Stimulated activated CD8-positive, alpha-beta memory T cell treated with anti-CD3 and anti-CD28 coated beads, Interleukin-2, amount 100 ng/mL, for 48 hours (primary cell): Measurements from ENCODE around the gene ABITRAM.
A peak's percentile ranks its signal among the peaks of the same experiment; 100 is the strongest.
"Not testable (repeated sequence)": the region's sequence is repeated elsewhere in the genome, so short reads cannot be mapped to it uniquely, and the experiment has no call there.

Experiments used
- DNase-seq, 2 donors: peaks; one replicate each; pipeline ENCODE4 v3.0.0-alpha.2; 2020; ENCODE audit warnings: low read depth in 2 of 2

Gene ABITRAM, protein sequence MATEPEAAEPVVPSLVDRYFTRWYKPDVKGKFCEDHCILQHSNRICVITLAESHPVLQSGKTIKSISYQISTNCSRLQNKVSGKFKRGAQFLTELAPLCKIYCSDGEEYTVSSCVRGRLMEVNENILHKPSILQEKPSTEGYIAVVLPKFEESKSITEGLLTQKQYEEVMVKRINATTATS

GRCh38 chr9:108934323-108934893 is at the start of gene ABITRAM:
TSS of gene ABITRAM (plus strand) at chr9:108934400. CDS start at chr9:108934487, 87 bp downstream.
- peak; percentile 65 to 67 for DNase-seq

GRCh38 chr9:108884701-108885100 is 49.5 kb upstream of the ABITRAM start:
- no peak for DNase-seq

DNA sequence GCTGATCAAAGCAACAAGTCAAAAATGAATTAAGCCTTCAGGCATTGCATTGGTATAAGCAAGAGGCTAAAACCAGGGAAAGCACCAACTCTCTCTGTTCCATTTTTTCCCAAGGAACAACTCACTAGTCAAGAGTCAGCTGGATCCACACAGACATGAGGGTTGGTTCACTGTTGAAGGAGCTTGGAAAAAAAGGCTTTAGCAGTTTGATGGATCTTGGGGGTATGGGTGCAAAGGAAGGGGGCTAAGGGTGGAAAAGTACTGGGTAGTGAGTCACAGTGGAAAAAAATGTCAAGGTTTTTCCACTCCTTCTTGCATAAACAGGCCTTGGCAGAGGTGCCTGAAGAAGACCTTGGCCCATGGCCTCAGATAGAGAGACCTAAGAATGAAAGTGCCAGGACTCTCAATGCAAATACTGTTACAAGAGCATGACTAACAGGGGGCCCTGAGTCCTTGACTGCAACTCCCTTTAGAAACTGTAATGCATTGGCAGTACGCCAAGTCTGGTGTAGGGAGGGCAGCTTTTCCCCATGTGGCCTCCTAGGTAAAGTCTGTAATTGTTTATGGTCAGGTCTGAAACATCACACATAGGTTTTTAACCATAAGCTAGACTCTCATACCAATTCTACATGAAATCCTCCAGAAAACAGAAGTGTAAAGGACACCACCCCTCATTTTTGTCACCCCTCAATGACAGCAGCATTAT is 48.4 kb upstream of the ABITRAM start:
- DNase-seq = peak; percentile 40 to 46

DNA sequence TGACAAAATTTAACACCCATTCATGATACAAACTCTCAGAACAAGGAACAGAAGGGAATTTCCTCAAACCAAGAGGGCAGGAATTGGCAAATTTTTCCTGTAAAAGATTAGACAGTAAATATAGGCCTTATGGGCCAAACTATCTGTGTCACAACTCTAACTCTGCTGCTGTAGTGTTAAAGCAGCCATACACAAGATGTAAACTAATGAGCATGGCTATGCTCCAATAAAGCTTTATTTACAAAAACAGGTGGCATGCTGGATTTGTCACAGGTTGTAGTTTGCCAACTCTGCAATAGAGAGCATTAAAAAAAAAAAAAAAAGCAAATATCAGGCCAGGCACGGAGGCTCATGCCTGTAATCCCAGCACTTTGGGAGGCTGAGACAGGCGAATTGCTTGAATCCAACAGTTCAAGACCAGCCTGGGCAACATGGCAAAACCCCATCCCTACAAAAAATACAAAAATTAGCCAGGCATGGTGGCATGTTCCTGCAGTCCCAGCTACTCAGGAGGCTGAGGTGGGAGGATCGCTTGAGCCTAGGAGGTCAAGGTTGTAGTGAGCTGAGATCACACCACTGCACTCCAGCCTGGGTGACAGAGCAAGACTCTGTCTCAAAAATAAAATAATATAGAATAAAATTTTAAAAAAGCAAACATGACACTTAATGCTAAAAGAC is 47.5 kb upstream of the ABITRAM start:
- DNase-seq = not testable (repeated sequence)

- no peak for DNase-seq
Observed at GRCh38 chr9:108889649-108890067, 44.5 kb upstream of the ABITRAM start.

DNA sequence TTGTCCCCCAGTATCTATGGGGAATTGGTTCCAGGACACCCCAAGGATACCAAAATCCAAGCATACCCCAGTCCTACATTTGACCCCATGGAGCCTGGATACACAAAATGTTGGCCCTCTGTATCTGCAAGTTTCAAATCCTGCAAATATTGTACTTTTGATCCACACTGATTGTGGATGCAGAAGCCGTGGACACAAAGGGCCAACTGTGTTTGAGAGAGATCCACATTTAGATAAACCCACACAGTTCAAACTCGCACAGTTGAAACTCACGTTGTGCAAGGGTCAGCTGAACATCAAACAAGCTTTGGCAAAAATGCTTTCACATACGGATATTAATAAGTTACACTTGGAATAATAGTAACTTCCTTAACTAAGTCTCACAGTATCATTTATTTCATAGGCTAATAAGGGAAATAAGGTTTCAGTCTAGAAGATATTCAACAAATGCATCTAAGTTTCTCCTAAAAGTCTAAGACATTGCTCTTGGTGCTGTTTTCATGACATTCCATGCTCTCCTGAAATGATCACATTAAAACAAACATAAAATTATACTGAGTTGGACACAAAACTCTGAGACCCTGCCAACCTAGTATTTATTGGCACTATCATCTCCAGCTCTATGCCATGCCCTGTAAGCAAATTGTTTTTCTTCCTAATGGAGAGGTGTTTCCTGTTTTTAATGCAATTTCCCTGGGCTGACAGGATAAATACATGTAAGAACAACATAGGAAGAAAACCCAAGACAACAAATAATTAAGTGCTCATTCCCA is 39.8 kb upstream of the ABITRAM start:
- no peak for DNase-seq

DNA sequence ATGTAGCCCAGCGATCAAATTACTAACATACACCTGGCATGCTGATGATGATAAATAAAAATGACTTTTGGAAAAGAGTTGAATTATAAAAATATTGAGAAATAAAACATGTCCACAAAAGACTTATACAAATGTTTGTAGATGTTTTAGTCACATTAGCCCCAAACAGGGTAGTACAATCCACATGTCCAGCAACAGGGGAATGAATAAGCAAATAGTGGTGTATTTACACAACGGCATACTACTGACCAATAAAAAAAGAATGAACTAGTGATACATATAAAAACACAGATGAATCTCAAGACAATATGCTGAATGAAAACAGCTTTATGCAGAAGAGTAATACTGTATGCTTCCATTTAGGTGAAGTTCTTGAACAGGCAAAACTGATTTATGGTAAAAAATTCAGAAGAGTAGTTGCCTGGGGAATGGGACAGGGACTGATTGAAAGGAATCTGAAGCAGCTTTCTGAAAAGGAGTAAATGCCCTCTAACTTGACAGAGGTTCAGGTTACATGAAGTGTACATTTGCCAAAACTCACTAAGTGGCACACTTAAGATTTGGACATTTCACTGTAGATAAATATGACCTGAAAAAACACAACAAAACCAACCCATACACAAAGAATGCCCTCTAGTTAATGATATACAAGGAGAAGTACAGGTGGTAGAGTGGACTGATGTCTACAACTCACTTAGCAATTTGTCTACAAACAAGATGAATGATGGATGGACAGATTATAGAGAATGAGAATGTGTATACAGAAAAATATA is 36.7 kb upstream of the ABITRAM start:
- DNase-seq = no peak

DNA sequence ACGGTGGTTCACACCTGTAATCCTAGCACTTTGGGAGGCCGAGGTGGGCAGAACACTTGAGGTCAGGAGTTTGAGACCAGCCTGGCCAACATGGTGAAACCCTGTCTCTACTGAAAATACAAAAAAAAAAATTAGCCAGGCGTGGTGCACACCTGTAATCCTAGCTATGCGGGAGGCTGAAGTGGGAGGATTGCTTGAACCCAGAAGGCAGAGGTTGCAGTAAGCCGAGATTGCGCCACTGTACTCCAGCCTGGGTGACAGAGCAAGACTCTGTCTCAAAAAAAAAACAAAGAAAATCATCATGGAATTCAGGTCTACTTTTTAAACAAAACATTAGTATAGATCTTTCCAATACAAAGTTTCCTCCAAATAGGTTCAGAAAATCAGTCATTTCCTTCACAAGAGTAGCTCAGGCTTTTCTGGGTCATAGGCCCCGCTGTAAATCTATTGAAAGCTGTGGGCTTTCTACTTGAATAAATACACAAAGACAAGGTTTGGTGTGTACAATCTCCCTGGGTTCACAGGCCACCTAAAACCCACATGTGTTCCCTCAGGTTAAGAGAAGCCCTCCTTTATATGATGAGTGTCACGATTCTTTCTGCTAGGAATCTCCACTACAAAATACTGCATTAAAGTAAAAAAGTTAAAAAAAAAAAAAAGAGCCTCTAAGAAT is 35.0 kb upstream of the ABITRAM start:
- not testable (repeated sequence) for DNase-seq

DNA sequence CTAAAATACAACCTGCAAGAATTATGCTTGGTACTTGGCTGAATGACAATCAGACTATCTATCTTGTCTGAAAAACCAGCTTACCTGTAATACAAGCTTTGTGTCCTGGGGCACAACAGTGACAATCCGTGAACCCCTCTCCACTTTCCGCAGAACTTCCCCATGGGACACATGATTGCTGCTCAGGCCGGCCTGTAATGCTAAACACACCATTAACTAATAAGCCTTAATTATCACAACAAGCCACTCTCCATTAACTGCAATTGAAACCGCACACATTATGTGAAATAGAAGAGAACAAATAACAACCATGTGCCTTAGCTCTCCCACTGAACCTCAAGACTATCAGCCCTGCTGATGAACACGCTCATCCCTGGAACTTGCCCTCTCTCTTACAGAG is 34.0 kb upstream of the ABITRAM start:
- no peak for DNase-seq

- no peak for DNase-seq
Observed at GRCh38 chr9:108903420-108904103, 30.6 kb upstream of the ABITRAM start.

GRCh38 chr9:108904161-108904560 is 30.0 kb upstream of the ABITRAM start:
- no peak for DNase-seq

GRCh38 chr9:108905494-108905893 is 28.7 kb upstream of the ABITRAM start:
- no peak for DNase-seq

GRCh38 chr9:108910402-108910801 is 23.8 kb upstream of the ABITRAM start:
- no peak for DNase-seq

- no peak for DNase-seq
Observed at GRCh38 chr9:108910914-108911313, 23.3 kb upstream of the ABITRAM start.

DNA sequence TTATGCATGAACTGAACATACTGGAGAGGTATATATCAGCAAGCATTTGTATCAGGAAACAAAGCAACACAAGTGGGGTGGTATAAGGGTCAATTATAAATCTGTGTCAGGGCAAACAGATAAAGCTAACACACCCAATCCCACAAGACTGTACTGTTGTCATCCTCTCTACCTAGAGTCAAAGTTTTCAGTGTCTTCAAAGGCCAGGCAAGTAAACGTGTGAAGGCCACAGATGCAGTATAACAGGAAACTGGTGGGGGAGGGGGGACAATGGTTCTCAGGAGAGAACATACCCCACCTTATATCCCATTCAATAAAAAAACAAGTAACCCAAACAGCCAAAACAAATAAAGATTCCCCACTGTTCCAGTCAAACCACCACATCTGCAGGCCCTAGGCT is 22.4 kb upstream of the ABITRAM start:
- no peak for DNase-seq

GRCh38 chr9:108913391-108913790 is 20.8 kb upstream of the ABITRAM start:
- DNase-seq = no peak

DNA sequence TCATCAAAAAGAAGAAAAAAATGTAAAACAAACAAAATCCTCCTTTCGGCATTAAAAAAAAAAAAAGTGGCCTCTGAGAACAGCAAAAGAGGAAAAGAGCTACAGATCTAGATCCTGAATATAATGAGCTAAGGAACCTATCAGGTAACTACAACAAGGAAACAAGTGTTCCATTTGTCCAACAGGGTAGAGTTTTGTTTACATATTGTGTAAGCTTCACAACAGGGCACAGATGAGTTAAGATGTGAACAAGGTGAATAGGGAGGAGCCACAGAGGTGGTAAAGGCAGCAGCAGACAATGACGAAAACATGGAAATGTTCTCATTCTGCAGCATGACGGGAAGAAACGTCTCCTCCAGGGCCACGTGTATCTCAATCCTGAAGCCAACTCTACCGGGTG is 14.7 kb upstream of the ABITRAM start:
- DNase-seq = no peak

DNA sequence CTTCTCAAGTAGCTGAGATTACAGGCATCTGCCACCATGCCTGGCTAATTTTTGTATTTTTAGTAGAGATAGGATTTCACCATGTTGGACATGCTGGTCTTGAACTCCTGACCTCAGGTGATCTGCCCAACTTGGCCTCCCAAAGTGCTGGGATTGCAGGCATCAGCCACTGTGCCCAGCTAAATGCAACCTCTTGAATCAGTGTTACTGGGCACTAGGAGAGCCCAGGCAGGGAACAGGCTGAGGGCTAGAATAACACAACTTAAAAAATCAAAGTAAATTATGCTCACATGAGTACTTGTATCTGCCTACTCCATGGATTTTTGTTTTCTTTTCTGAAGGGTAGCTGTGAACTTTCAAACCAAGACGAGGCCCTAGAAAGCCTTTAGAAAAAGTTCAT is 13.8 kb upstream of the ABITRAM start:
- not testable (repeated sequence) for DNase-seq

- DNase-seq = no peak
Observed at GRCh38 chr9:108921200-108921599, 13.0 kb upstream of the ABITRAM start.

DNA sequence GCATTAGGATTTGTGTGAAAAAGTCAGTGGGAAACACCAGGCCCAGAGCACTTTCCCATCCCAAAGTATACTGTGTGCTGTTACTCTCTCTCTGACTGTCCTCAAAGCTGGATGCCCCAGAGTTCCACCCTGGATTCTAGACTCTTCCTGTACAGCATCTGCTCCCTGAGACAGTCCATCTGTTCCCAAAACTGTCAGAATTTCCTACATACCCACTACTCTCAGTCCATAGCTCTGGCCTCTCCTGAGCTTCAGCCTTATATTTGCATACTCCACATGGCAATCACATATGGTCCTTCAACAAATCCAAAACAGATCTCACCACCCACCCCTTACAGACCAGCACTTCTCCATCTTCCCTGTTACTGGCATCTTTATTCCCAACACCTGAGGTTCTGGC is 9.7 kb upstream of the ABITRAM start:
- DNase-seq = no peak
